Measurements from ENCODE around the gene SLC10A2.

The SLC10A2 gene

DNA sequence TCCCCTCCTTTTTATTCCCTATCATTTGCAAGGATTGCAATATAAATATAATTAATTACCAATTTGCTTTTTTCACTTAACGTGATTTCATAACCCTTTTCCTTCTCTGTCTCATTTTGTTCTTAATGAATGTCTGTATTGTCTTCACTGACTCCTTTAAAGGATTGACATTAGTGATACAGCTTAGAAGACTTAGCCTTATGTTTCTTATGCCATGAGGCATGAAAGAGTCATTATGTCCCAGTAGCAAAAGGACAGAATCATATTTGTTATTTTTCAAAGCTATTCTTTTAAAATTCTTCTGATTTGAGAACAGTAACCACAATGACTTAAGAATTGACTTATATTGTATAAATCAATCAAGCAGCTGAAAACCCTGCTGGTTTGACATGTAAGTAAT, 26.2 kb downstream of the SLC10A2 start:
- no peak overlapping the region for H3K9ac ChIP-seq (ENCODE audit: low read length)
- no peaks in the 10 kb centered on the region for H3K9me3 ChIP-seq (ENCODE audit: insufficient read depth, low read length)
- no peak overlapping the region for H2AFZ ChIP-seq (ENCODE audit: low read depth, low read length)
- H3K79me2 ChIP-seq (ENCODE audit: low read length), result no peaks in the 10 kb centered on the region
- H3K27ac ChIP-seq (ENCODE audit: low read length), result no peak overlapping the region
- H3K4me3 ChIP-seq (ENCODE audit: low read length), result no peak overlapping the region
- no peak for TF ChIP-seq EZH2phosphoT487 (IDR thresholded peaks at IDR 0.05; ENCODE audit: low read depth)
- no peak for TF ChIP-seq CTCF (IDR thresholded peaks at IDR 0.05; ENCODE audit: low read depth, low read length)
- H3K4me1 ChIP-seq (ENCODE audit: low read length), result no peaks in the 10 kb centered on the region
- no peak overlapping the region for H3K4me2 ChIP-seq (ENCODE audit: low read length)
- H3K36me3 ChIP-seq (replicated peaks; ENCODE audit: low read depth, low read length), result no peaks in the 10 kb centered on the region
- H3K27me3 ChIP-seq (ENCODE audit: low read depth, low read length), result no peaks in the 10 kb centered on the region
- no peaks in the 10 kb centered on the region for H4K20me1 ChIP-seq (ENCODE audit: insufficient read depth, low read length)

GRCh38 chr13:103039183-103039582, 27.0 kb downstream of the SLC10A2 start:
- no peak overlapping the region for H3K4me2 ChIP-seq (ENCODE audit: low read length)
- peaks cover 6% of the 10 kb centered on the region for H3K4me1 ChIP-seq (ENCODE audit: low read length)
- no peak overlapping the region for H3K4me3 ChIP-seq (ENCODE audit: low read length)
- no peaks in the 10 kb centered on the region for H3K9me3 ChIP-seq (ENCODE audit: insufficient read depth, low read length)
- no peaks in the 10 kb centered on the region for H3K79me2 ChIP-seq (ENCODE audit: low read length)
- TF ChIP-seq EZH2phosphoT487 (IDR thresholded peaks at IDR 0.05; ENCODE audit: low read depth), result no peak
- TF ChIP-seq CTCF (IDR thresholded peaks at IDR 0.05; ENCODE audit: low read depth, low read length), result no peak
- no peaks in the 10 kb centered on the region for H4K20me1 ChIP-seq (ENCODE audit: insufficient read depth, low read length)
- no peak overlapping the region for H3K27ac ChIP-seq (ENCODE audit: low read length)
- no peaks in the 10 kb centered on the region for H3K36me3 ChIP-seq (replicated peaks; ENCODE audit: low read depth, low read length)
- H3K27me3 ChIP-seq (ENCODE audit: low read depth, low read length), result no peaks in the 10 kb centered on the region
- H2AFZ ChIP-seq (ENCODE audit: low read depth, low read length), result no peak overlapping the region
- H3K9ac ChIP-seq (ENCODE audit: low read length), result no peak overlapping the region

- no peak overlapping the region for H3K4me3 ChIP-seq (ENCODE audit: low read length)
- 0 out of 2 replicates have a peak, but pooled peaks cover 3% of the 10 kb centered on the region for H3K9me3 ChIP-seq (ENCODE audit: insufficient read depth, low read length)
- no peak overlapping the region for H2AFZ ChIP-seq (ENCODE audit: low read depth, low read length)
- no peak overlapping the region for H3K9ac ChIP-seq (ENCODE audit: low read length)
- no peaks in the 10 kb centered on the region for H4K20me1 ChIP-seq (ENCODE audit: insufficient read depth, low read length)
- H3K27ac ChIP-seq (ENCODE audit: low read length), result no peak overlapping the region
- no peak for TF ChIP-seq EZH2phosphoT487 (IDR thresholded peaks at IDR 0.05; ENCODE audit: low read depth)
- TF ChIP-seq CTCF (IDR thresholded peaks at IDR 0.05; ENCODE audit: low read depth, low read length), result no peak
- H3K4me1 ChIP-seq (ENCODE audit: low read length), result peaks cover 24% of the 10 kb centered on the region
- no peaks in the 10 kb centered on the region for H3K36me3 ChIP-seq (replicated peaks; ENCODE audit: low read depth, low read length)
- H3K27me3 ChIP-seq (ENCODE audit: low read depth, low read length), result no peaks in the 10 kb centered on the region
- H3K4me2 ChIP-seq (ENCODE audit: low read length), result no peak overlapping the region
- H3K79me2 ChIP-seq (ENCODE audit: low read length), result no peaks in the 10 kb centered on the region
These were observed 29.9 kb downstream of the SLC10A2 start for GRCh38 chr13:103036268-103036667.

GRCh38 chr13:103033999-103034398, 32.2 kb downstream of the SLC10A2 start:
- no peak for TF ChIP-seq EZH2phosphoT487 (IDR thresholded peaks at IDR 0.05; ENCODE audit: low read depth)
- TF ChIP-seq CTCF (IDR thresholded peaks at IDR 0.05; ENCODE audit: low read depth, low read length), result no peak
- Histone ChIP-seq H3K36me3 (replicated peaks; ENCODE audit: low read depth, low read length) (no peaks in the 10 kb centered on the region), H3K4me3 (ENCODE audit: low read length) (no peak overlapping the region), H3K9ac (ENCODE audit: low read length) (no peak overlapping the region), H3K4me1 (ENCODE audit: low read length) (peaks cover 37% of the 10 kb centered on the region), H3K79me2 (ENCODE audit: low read length) (no peaks in the 10 kb centered on the region), H3K9me3 (ENCODE audit: insufficient read depth, low read length) (0 out of 2 replicates have a peak, but pooled peaks cover 3% of the 10 kb centered on the region), H3K27me3 (ENCODE audit: low read depth, low read length) (no peaks in the 10 kb centered on the region), H2AFZ (ENCODE audit: low read depth, low read length) (no peak overlapping the region), H3K27ac (ENCODE audit: low read length) (peak overlapping the region; percentile 41), H3K4me2 (ENCODE audit: low read length) (peak overlapping the region; percentile 31), H4K20me1 (ENCODE audit: insufficient read depth, low read length) (no peaks in the 10 kb centered on the region)
